H1 (cell line): ENCODE measurements around the gene USP43. TPM values are rescaled to one million over a fixed set of nuclear protein-coding genes. Genes with fewer than 3 reads are reported as not detected.

Source experiments
- CTCF ChIA-PET: fragments of 300-600 bp; sonication (Branson Sonifier 250); formaldehyde crosslinking; loops from one replicate; lab custom pipeline; 2021; ENCODE audit not compliant: partially characterized antibody; lab: Charles Lee
- POLR2A ChIA-PET: fragments of 300-600 bp; sonication (Branson Sonifier 250); formaldehyde crosslinking; loops from one replicate; lab custom pipeline; 2021; ENCODE audit warnings: inconsistent platforms; ENCODE audit not compliant: partially characterized antibody; lab: Charles Lee
- DNase-seq, 2 experiments: peaks; one replicate each; pipeline versions ENCODE4 v3.0.0 to v3.0.0-alpha.2; 2010 to 2022; ENCODE audit warnings: low spot score in 2 of 2, low read depth in 1 of 2, mixed read lengths in 1 of 2
- FAIRE-seq: peaks from 2 replicates; lab custom pipeline; 2011; peaks lifted over from hg19 to GRCh38; lab: Jason Lieb, UNC
- H2AFZ ChIP-seq: 2 replicates; pipeline ENCODE4 v1.8.1; 2012; ENCODE audit warnings: low read length, inconsistent platforms
- H2AK5ac ChIP-seq: 2 replicates; pipeline ENCODE4 v1.6.1; 2013; ENCODE audit warnings: low read depth, low read length
- H2BK120ac ChIP-seq: replicated peaks from 2 replicates; pipeline ENCODE3; 2013; ENCODE audit warnings: low read depth, low read length, inconsistent platforms
- H2BK12ac ChIP-seq: 2 replicates; pipeline ENCODE4 v1.6.1; 2013; ENCODE audit warnings: low read depth, low read length
- H2BK15ac ChIP-seq: 2 replicates; pipeline ENCODE4 v1.6.1; 2013; ENCODE audit warnings: low read length
- H2BK20ac ChIP-seq: 2 replicates; pipeline ENCODE4 v1.6.1; 2013; ENCODE audit warnings: low read length
- H2BK5ac ChIP-seq: 2 replicates; pipeline ENCODE4 v1.6.1; 2013; ENCODE audit warnings: low read depth, low read length
- H3K14ac ChIP-seq: 2 replicates; pipeline ENCODE4 v1.6.1; 2013; ENCODE audit warnings: inconsistent platforms; ENCODE audit not compliant: insufficient read length
- H3K18ac ChIP-seq: 2 replicates; pipeline ENCODE4 v1.6.1; 2013; ENCODE audit warnings: low read length; ENCODE audit errors: extremely low read depth
- H3K23ac ChIP-seq: 2 replicates; pipeline ENCODE4 v1.6.1; 2013; ENCODE audit warnings: inconsistent platforms; ENCODE audit not compliant: insufficient read length
- H3K23me2 ChIP-seq: 2 replicates; pipeline ENCODE4 v1.6.1; 2013; ENCODE audit warnings: low read depth, low read length
- H3K27ac ChIP-seq: 2 replicates; pipeline ENCODE4 v1.6.1; 2011; ENCODE audit warnings: low read depth, low read length, inconsistent platforms
- H3K27me3 ChIP-seq, 4 experiments: replicated peaks in 1 of 4; 1 replicate in 1 of 4; 2 replicates in 3 of 4; pipeline versions ENCODE4 v1.6.1 to v1.8.1; 2011 to 2013; ENCODE audit warnings: low read length in 3 of 4, mild to moderate bottlenecking in 3 of 4, inconsistent platforms in 2 of 4, mixed read lengths in 2 of 4, moderate library complexity in 1 of 4; ENCODE audit not compliant: control insufficient read depth in 3 of 4, insufficient read depth in 3 of 4; ENCODE audit errors: extremely low read depth in 1 of 4
- H3K36me3 ChIP-seq, 4 experiments: 2 replicates each; pipeline versions ENCODE4 v1.6.1 to v1.8.1; 2011 to 2013; ENCODE audit warnings: mild to moderate bottlenecking in 4 of 4, low read length in 3 of 4, moderate library complexity in 2 of 4, control low read depth in 1 of 4, inconsistent platforms in 1 of 4; ENCODE audit not compliant: insufficient read depth in 4 of 4, control insufficient read depth in 2 of 4
- H3K4ac ChIP-seq: replicated peaks from 2 replicates; pipeline ENCODE3; 2013; ENCODE audit warnings: low read length, low read depth, mixed read lengths, inconsistent platforms; ENCODE audit not compliant: insufficient read length
- H3K4me1 ChIP-seq, 4 experiments: replicated peaks in 1 of 4; 1 replicate in 1 of 4; 2 replicates in 3 of 4; pipeline versions ENCODE4 v1.6.1 to v1.8.1; 2011 to 2013; ENCODE audit warnings: low read length in 3 of 4, inconsistent platforms in 2 of 4, mixed read lengths in 1 of 4; ENCODE audit not compliant: insufficient read depth in 4 of 4, control insufficient read depth in 3 of 4
- H3K4me2 ChIP-seq, 2 experiments: 2 replicates each; pipeline versions ENCODE4 v1.6.1 to v1.8.1; 2011 to 2013; ENCODE audit warnings: low read depth in 2 of 2, low read length in 2 of 2, control low read depth in 1 of 2, inconsistent platforms in 1 of 2, mild to moderate bottlenecking in 1 of 2; ENCODE audit not compliant: insufficient read depth in 1 of 2
- H3K4me3 ChIP-seq, 4 experiments: fragments of 200-600, 300-600 bp in 1 of 4; sonication (generic), shearing (Covaris generic), sonication (Bioruptor Twin) in 1 of 4; 2 replicates each; pipeline versions ENCODE4 v1.5.1 to v1.8.1; 2011 to 2016; ENCODE audit warnings: low read length in 4 of 4, low read depth in 3 of 4, control low read depth in 2 of 4, inconsistent platforms in 2 of 4, mild to moderate bottlenecking in 2 of 4, mixed read lengths in 1 of 4, moderate library complexity in 1 of 4; ENCODE audit not compliant: insufficient read depth in 2 of 4; ENCODE audit errors: extremely low read depth in 1 of 4
- H3K56ac ChIP-seq: replicated peaks from 2 replicates; pipeline ENCODE3; 2013; ENCODE audit warnings: low read depth, mild to moderate bottlenecking, mixed read lengths, low read length, inconsistent platforms; ENCODE audit not compliant: insufficient read length
- H3K79me1 ChIP-seq: 2 replicates; pipeline ENCODE4 v1.6.1; 2013; ENCODE audit warnings: low read depth, low read length, control low read depth
- H3K79me2 ChIP-seq, 2 experiments: 2 replicates each; pipeline versions ENCODE4 v1.6.1 to v1.8.1; 2012 to 2013; ENCODE audit warnings: low read length in 2 of 2, mild to moderate bottlenecking in 2 of 2, inconsistent platforms in 1 of 2; ENCODE audit not compliant: insufficient read depth in 2 of 2, control insufficient read depth in 1 of 2
- H3K9ac ChIP-seq, 4 experiments: replicated peaks in 1 of 4; 1 replicate in 1 of 4; 2 replicates in 3 of 4; pipeline versions ENCODE4 v1.6.1 to v1.8.1; 2011 to 2013; ENCODE audit warnings: low read depth in 3 of 4, low read length in 3 of 4, control low read depth in 2 of 4, mild to moderate bottlenecking in 2 of 4, moderate library complexity in 2 of 4, inconsistent platforms in 1 of 4; ENCODE audit errors: extremely low read depth in 1 of 4
- H3K9me3 ChIP-seq, 2 experiments: 2 replicates each; pipeline versions ENCODE4 v1.6.1 to v1.8.1; 2012 to 2013; ENCODE audit warnings: mild to moderate bottlenecking in 2 of 2, moderate library complexity in 2 of 2, control low read depth in 1 of 2, inconsistent platforms in 1 of 2, low read depth in 1 of 2, low read length in 1 of 2, mixed read lengths in 1 of 2; ENCODE audit not compliant: insufficient read depth in 2 of 2
- H4K20me1 ChIP-seq, 2 experiments: replicated peaks in 1 of 2; 2 replicates each; pipeline versions ENCODE3 to v1.8.1; 2011 to 2013; ENCODE audit warnings: inconsistent platforms in 2 of 2, low read length in 2 of 2, mild to moderate bottlenecking in 1 of 2; ENCODE audit not compliant: insufficient read depth in 2 of 2, control insufficient read depth in 1 of 2
- H4K5ac ChIP-seq: 2 replicates; pipeline ENCODE4 v1.6.1; 2013; ENCODE audit warnings: low read length, low read depth, mixed read lengths, inconsistent platforms; ENCODE audit not compliant: insufficient read length
- H4K8ac ChIP-seq: 2 replicates; pipeline ENCODE4 v1.8.0; 2013; ENCODE audit warnings: mild to moderate bottlenecking, moderate library complexity, low read length, inconsistent platforms; ENCODE audit not compliant: insufficient read depth; ENCODE audit errors: extremely low read depth
- H4K91ac ChIP-seq: replicated peaks from 2 replicates; pipeline ENCODE3; 2013; ENCODE audit warnings: low read length, mixed read lengths, inconsistent platforms; ENCODE audit not compliant: insufficient read length
- SIX5 ChIP-seq: IDR thresholded peaks from 2 replicates; pipeline ENCODE4 v1.6.1; 2011; ENCODE audit warnings: mild to moderate bottlenecking, low read depth, low read length
- WGBS, 2 experiments: shearing (Covaris generic) in 1 of 2; methylation state at CpG; one replicate each; pipeline versions ENCODE4 v1.1.6 to v1.1.7; 2013 to 2015; ENCODE audit warnings: low lambda C conversion rate in 2 of 2, mixed read lengths in 2 of 2, inconsistent platforms in 1 of 2, low coverage in 1 of 2, missing lambda C conversion rate in 1 of 2; ENCODE audit not compliant: insufficient replicate concordance in 2 of 2, insufficient coverage in 1 of 2, insufficient read length in 1 of 2; ENCODE audit errors: extremely low coverage in 1 of 2, missing lambda C conversion rate in 1 of 2; 5-methylcytosine and 5-hydroxymethylcytosine counted together
- polyA plus RNA-seq, 7 experiments: library from polyadenylated mRNA; depleted of rRNA in 3 of 7; stranded (reverse) in 5 of 7; unstranded in 2 of 7; fragments of >200 nt in 5 of 7; fragments of 200-250 nt in 2 of 7; gene quantifications; 1 replicate in 5 of 7; 2 replicates in 1 of 7; 4 replicates in 1 of 7; pipeline versions ENCODE4 v1.2.1 to v1.2.3, GENCODE V29; 2011 to 2013; ENCODE audit warnings: missing spikeins in 2 of 7, mixed read lengths in 2 of 7
- total RNA-seq: library from RNA; stranded (reverse); fragmentation: NEBNext Ultra II Directional; extraction: Animal tissue kit (Norgen Biotek cat#: 25700); gene quantifications from 2 replicates; pipeline ENCODE4 v1.2.1, GENCODE V29; 2021

The USP43 gene
- total and polyA plus RNA-seq, 2 of the 8 experiments (the other 6 are each of a cell fraction or from before 2014, with no cell fraction given), result 3.0 to 7.2 TPM

GRCh38 chr17:9636501-9636900 lies 8.8 kb upstream of the USP43 start:
- Histone ChIP-seq H2BK5ac (no peak overlapping the region), H3K14ac (no peak overlapping the region), H3K4me1 (peaks cover 0 to 3% (median 1%) of the 10 kb centered on the region in 4 experiments; a peak in 2 of 7 replicates), H2BK15ac (no peak overlapping the region), H2BK20ac (no peak overlapping the region), H3K23ac (no peak overlapping the region), H2BK120ac (no peak overlapping the region), H4K20me1 (no peaks in the 10 kb centered on the region), H2AK5ac (no peak overlapping the region), H3K23me2 (no peaks in the 10 kb centered on the region), H4K8ac (no peak overlapping the region), H4K91ac (no peak overlapping the region), H3K36me3 (no peaks in the 10 kb centered on the region), H3K9ac (no peak overlapping the region), H2AFZ (no peak overlapping the region), H3K4me2 (no peak overlapping the region), H4K5ac (no peak overlapping the region), H3K4ac (no peak overlapping the region), H3K4me3 (no peak overlapping the region), H3K79me1 (no peaks in the 10 kb centered on the region), H3K9me3 (no peaks in the 10 kb centered on the region), H3K56ac (no peak overlapping the region), H3K27me3 (no peaks in the 10 kb centered on the region), H3K27ac (no peak overlapping the region), H3K18ac (no peak overlapping the region), H2BK12ac (no peak overlapping the region), H3K79me2 (no peaks in the 10 kb centered on the region)
- TF ChIP-seq SIX5, result no peak
- DNase-seq (no peak), FAIRE-seq (no peak)
- 95% methylated on average over 12 of the region's 12 CpGs; no CpG with 5 or more reads in 1 of the 2 experiments for WGBS, 2 experiments
- ChIA-PET POLR2A (interaction anchor here (1.3 kb wide), 1 partner anchor 10 kb away, joined by 6 read pairs; the partner anchor contains the start of gene USP43), CTCF (interaction anchor here (0.6 to 1.5 kb wide), 2 partner anchors 10 to 39 kb away, joined by 3 to 5 read pairs; no protein-coding TSS in a partner anchor)
